Vagina (tissue), 2 donors: Measurements from ENCODE around the gene CCDC57.

Experiments used
- CTCF ChIP-seq, 3 experiments: fragments of 450-650 bp in 2 of 3; fragments of 200-600 bp in 1 of 3; sonication (generic) in 1 of 3; IDR thresholded peaks; one replicate each; pipeline ENCODE4 v1.5.1; 2017 to 2019; ENCODE audit warnings: antibody characterized with exemption in 3 of 3, mild to moderate bottlenecking in 2 of 3, moderate library complexity in 2 of 3
- POLR2A ChIP-seq, 2 donors: fragments of 450-650 bp; IDR thresholded peaks; one replicate each; pipeline ENCODE4 v1.6.1; 2017; ENCODE audit warnings: antibody characterized with exemption in 2 of 2, mild to moderate bottlenecking in 2 of 2, moderate library complexity in 2 of 2
- POLR2AphosphoS5 ChIP-seq, 2 donors: sonication (generic); formaldehyde crosslinking; IDR thresholded peaks; one replicate each; pipeline ENCODE4 v1.9.0; 2017; ENCODE audit warnings: antibody characterized with exemption in 2 of 2, mild to moderate bottlenecking in 2 of 2, low read depth in 1 of 2; ENCODE audit not compliant: insufficient read depth in 1 of 2

DNA sequence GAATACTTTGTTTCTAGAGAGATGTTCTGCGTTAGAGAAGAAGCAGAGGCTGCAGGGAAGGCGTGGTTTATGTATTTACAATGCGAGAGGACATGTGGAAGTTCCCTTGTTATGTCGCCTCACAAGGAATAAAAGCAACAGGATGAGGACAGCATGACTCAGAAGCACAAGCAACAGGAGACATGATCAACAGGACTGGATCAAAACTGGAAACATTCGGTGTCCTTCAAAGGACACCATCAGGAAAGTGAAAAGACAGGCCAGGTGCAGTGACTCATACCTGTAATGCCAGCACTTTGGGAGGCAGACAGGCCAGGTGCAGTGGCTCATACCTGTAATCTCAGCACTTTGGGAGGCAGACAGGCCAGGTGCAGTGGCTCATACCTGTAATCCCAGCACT, 52.6 kb downstream of the CCDC57 start:
- TF ChIP-seq CTCF (IDR thresholded peaks at IDR 0.05) (no peak), POLR2AphosphoS5 (IDR thresholded peaks at IDR 0.05; ENCODE audit: insufficient read depth in 1 of 2, low read depth in 1 of 2) (peak in 1 of 2 donors; percentile 31), POLR2A (IDR thresholded peaks at IDR 0.05) (no peak)
